Lower leg skin (tissue), 3 donors: ENCODE data around the gene AGBL1.

Experiments
- POLR2A ChIP-seq, 2 donors: fragments of 450-650 bp; IDR thresholded peaks; one replicate each; pipeline ENCODE4 v1.6.1; 2016 to 2017; ENCODE audit warnings: antibody characterized with exemption in 2 of 2, mild to moderate bottlenecking in 1 of 2, moderate library complexity in 1 of 2
- TF ChIP-seq, protein P1 (sequence below), 3 donors: fragments of 450-650 bp; IDR thresholded peaks; one replicate each; pipeline ENCODE4 v1.5.1; 2016; ENCODE audit warnings: antibody characterized with exemption in 3 of 3, mild to moderate bottlenecking in 3 of 3, moderate library complexity in 2 of 3

DNA sequence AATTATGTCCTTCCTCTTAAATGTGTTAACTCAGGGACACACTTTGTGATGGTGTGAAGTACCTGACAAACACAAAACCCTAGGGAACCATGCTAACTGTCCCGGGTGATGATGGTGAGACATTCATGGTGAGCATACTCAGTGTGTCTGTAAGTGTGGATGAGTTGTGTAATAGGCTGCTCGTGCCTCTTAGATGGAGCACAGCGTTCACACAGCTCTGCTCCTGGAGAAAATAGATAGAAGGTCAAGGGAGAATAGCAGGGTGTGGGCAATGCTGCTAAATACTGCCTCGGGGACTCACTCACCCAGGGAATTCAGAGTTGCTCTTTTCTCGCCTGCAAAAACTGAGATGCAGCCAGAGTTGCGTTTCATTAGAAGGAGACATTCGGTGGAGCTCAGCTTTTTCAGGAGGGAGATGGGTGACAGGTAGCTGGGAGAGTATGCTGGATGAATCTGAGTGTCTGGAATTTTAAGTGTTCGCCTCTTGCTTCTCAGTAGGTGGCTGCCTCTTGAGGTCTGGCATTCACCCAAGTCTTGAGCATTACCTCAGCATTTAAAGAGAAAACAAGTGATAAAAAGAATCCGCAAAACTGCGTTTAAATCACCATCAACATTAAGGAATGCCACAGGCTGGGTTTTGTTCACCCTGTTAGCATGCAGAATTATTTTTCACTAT lies 813.2 kb downstream of the AGBL1 start:
- TF ChIP-seq, protein P1, sequence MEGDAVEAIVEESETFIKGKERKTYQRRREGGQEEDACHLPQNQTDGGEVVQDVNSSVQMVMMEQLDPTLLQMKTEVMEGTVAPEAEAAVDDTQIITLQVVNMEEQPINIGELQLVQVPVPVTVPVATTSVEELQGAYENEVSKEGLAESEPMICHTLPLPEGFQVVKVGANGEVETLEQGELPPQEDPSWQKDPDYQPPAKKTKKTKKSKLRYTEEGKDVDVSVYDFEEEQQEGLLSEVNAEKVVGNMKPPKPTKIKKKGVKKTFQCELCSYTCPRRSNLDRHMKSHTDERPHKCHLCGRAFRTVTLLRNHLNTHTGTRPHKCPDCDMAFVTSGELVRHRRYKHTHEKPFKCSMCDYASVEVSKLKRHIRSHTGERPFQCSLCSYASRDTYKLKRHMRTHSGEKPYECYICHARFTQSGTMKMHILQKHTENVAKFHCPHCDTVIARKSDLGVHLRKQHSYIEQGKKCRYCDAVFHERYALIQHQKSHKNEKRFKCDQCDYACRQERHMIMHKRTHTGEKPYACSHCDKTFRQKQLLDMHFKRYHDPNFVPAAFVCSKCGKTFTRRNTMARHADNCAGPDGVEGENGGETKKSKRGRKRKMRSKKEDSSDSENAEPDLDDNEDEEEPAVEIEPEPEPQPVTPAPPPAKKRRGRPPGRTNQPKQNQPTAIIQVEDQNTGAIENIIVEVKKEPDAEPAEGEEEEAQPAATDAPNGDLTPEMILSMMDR (IDR thresholded peaks at IDR 0.05), result no peak
- no peak for TF ChIP-seq POLR2A (IDR thresholded peaks at IDR 0.05)
